Gastroesophageal sphincter (tissue), 4 donors: ENCODE results near the gene HACD4. TPM values are rescaled to one million over a fixed set of nuclear protein-coding genes. Genes with fewer than 3 reads are reported as not detected.
A peak's percentile ranks its signal among the peaks of the same experiment; 100 is the strongest.

Experiments
- ATAC-seq: fragments of 150-250 bp; one replicate; pipeline ENCODE4 v1.9.1; 2016; ENCODE audit warnings: mild to moderate bottlenecking, moderate library complexity
- H3K27ac ChIP-seq, 4 donors: fragments of 200-600 bp; sonication (generic) in 3 of 4; 1 replicate in 3 of 4; 2 replicates in 1 of 4; pipeline ENCODE4 v1.5.1; 2016 to 2019
- H3K27me3 ChIP-seq: fragments of 200-600 bp; sonication (generic); one replicate; pipeline ENCODE4 v1.5.1; 2019
- H3K36me3 ChIP-seq, 2 donors: fragments of 200-600 bp; sonication (generic); one replicate each; pipeline ENCODE4 v1.5.1; 2019; ENCODE audit warnings: control low read depth in 1 of 2
- H3K4me1 ChIP-seq, 3 donors: fragments of 200-600 bp; sonication (generic); 1 replicate in 2 of 3; 2 replicates in 1 of 3; pipeline ENCODE4 v1.5.1; 2016 to 2019; ENCODE audit warnings: control low read depth in 2 of 3
- H3K4me3 ChIP-seq, 2 donors: fragments of 200-600 bp; sonication (generic); one replicate each; pipeline ENCODE4 v1.5.1; 2019; ENCODE audit warnings: mild to moderate bottlenecking in 1 of 2, moderate library complexity in 1 of 2
- H3K9me3 ChIP-seq, 3 donors: fragments of 200-600 bp; sonication (generic); one replicate each; pipeline ENCODE4 v1.5.1; 2017 to 2019; ENCODE audit warnings: control low read depth in 2 of 3
- EP300 ChIP-seq: sonication (generic); formaldehyde crosslinking; IDR thresholded peaks from one replicate; pipeline ENCODE4 v1.6.1; 2017; ENCODE audit warnings: antibody characterized with exemption, mild to moderate bottlenecking
- POLR2A ChIP-seq, 2 donors: fragments of 450-650 bp; IDR thresholded peaks; one replicate each; pipeline ENCODE4 v1.6.1; 2017; ENCODE audit warnings: antibody characterized with exemption in 2 of 2, mild to moderate bottlenecking in 2 of 2, moderate library complexity in 1 of 2
- POLR2AphosphoS5 ChIP-seq: sonication (generic); formaldehyde crosslinking; IDR thresholded peaks from one replicate; pipeline ENCODE4 v1.6.1; 2017; ENCODE audit warnings: antibody characterized with exemption
- WGBS, 2 donors: methylation state at CpG; one replicate each; pipeline ENCODE4 v1.1.5; 2018; ENCODE audit warnings: low coverage in 1 of 2; 5-methylcytosine and 5-hydroxymethylcytosine counted together
- total RNA-seq, 4 donors: library from RNA; depleted of rRNA; stranded (reverse); fragments of >200 nt; gene quantifications; one replicate each; pipeline ENCODE4 v1.1.0, GENCODE V29; 2016
- TF ChIP-seq, protein P1 (sequence below), 4 experiments: fragments of 200-600 bp in 2 of 4; fragments of 450-650 bp in 2 of 4; sonication (generic) in 1 of 4; IDR thresholded peaks; one replicate each; pipeline ENCODE4 v1.5.1; 2017 to 2019; ENCODE audit warnings: antibody characterized with exemption in 4 of 4, mild to moderate bottlenecking in 2 of 4, moderate library complexity in 2 of 4

The HACD4 gene, protein sequence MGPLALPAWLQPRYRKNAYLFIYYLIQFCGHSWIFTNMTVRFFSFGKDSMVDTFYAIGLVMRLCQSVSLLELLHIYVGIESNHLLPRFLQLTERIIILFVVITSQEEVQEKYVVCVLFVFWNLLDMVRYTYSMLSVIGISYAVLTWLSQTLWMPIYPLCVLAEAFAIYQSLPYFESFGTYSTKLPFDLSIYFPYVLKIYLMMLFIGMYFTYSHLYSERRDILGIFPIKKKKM
- total RNA-seq: 10 to 100 TPM in 3 of 4 donors, 1 to 10 TPM in 1; 9.8 to 23.9 (median 16.9) TPM

DNA sequence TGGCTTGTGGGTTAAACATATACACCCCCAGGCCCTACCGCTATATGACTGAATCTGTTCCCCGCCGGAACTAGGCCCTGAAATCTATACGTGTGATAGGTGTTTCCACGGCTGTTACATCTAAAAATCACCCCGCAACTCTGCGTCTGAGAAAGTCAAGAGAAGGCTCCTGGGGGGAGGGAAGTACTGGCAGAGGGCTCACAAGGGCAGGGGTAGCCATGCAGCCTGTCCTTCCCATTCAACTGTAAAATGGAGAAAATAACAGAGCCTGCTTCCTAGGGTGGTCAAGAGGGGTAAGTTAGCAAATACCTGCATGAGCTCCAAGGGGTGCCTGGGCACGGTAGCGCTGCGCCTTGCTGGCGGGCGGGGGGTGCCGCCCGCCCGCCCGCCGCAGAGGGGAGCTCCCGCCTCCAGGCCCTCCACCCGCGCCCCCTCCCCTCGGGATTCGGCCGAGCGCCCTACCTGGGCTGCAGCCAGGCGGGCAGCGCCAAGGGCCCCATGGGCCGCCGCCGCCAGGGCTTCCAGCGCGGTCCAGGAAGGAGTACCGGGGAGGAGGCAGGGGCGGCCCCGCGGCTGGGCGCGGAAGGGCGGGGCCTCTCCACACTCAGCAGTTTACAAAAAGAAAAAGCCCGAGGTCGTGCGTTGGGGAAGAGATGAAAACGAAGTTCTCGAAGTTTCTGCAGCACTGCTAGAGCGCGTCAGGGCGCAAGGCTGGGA lies at the start of gene HACD4:
TSS of gene HACD4 (minus strand) at position 550 of the 717 bp plus-strand sequence. CDS start at position 500, 50 bp downstream.
- ATAC-seq: peak; percentile 94
- Histone ChIP-seq H3K36me3 (peaks cover 0 to 2% of the 10 kb centered on the region in 2 donors), H3K27me3 (no peaks in the 10 kb centered on the region), H3K27ac (peak within 1 kb of the TSS; percentile 85 to 90 (median 89)), H3K4me3 (peak within 1 kb of the TSS; percentile 72 to 88), H3K9me3 (no peaks in the 10 kb centered on the region), H3K4me1 (peaks cover 3 to 52% (median 5%) of the 10 kb centered on the region in 3 donors)
- 0 to 25% methylated on average over 4 to 7 of the region's 46 CpGs for WGBS, 2 donors
- TF ChIP-seq EP300 (no peak), POLR2AphosphoS5 (peak; percentile 51)
- TF ChIP-seq, protein P1, sequence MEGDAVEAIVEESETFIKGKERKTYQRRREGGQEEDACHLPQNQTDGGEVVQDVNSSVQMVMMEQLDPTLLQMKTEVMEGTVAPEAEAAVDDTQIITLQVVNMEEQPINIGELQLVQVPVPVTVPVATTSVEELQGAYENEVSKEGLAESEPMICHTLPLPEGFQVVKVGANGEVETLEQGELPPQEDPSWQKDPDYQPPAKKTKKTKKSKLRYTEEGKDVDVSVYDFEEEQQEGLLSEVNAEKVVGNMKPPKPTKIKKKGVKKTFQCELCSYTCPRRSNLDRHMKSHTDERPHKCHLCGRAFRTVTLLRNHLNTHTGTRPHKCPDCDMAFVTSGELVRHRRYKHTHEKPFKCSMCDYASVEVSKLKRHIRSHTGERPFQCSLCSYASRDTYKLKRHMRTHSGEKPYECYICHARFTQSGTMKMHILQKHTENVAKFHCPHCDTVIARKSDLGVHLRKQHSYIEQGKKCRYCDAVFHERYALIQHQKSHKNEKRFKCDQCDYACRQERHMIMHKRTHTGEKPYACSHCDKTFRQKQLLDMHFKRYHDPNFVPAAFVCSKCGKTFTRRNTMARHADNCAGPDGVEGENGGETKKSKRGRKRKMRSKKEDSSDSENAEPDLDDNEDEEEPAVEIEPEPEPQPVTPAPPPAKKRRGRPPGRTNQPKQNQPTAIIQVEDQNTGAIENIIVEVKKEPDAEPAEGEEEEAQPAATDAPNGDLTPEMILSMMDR (IDR thresholded peaks at IDR 0.05): peak in 3 of 4 experiments; percentile 8 to 35 (median 27)

DNA sequence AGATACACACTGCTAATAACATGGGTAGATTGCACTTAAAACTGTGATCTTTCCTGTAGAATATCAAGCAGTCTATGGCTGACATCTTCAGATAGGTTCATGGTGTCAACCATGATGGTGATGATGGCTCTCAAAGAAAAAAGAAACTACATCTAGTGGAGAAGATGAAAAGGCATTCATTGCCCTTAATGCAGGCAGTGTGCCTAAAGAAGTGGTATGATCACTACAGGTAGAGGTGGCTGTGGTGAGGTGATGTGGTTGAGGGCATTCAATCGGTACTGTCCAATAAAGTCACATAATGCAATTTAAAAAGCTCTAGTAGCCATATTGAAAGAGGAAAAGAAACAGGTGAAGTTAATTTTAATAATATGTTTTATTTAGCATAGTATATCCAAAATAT lies 49.4 kb upstream of the HACD4 start:
- Histone ChIP-seq H3K27me3 (no peaks in the 10 kb centered on the region), H3K4me1 (no peaks in the 10 kb centered on the region), H3K9me3 (no peaks in the 10 kb centered on the region), H3K4me3 (no peak overlapping the region), H3K36me3 (no peaks in the 10 kb centered on the region), H3K27ac (no peak overlapping the region)
- WGBS, 2 donors: 77 to 89% methylated on average over 1 of the region's 1 CpG
- no peak for ATAC-seq
- TF ChIP-seq POLR2AphosphoS5 (no peak), EP300 (no peak), POLR2A (IDR thresholded peaks at IDR 0.05) (no peak)
- TF ChIP-seq, protein P1 (IDR thresholded peaks at IDR 0.05): no peak

DNA sequence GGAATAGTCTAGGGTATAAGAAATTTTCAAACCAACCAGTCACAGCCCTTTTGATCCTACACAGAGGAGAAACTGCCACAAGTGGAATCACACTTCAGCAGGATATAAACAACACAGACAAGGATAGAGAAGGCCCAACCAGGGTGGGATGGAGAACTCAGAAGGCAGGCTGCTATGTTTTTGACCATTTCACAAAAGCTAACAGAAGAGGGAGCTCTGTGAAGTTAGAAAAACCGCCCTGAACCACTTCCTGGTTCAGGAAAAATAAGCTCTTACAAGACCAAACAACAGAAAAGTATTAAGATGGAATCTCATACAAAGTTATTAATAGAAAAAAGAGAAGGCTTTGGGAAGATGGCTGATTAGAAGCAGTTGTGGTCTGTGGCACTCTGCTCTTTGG lies 47.3 kb upstream of the HACD4 start:
- Histone ChIP-seq H3K9me3 (no peaks in the 10 kb centered on the region), H3K27me3 (no peaks in the 10 kb centered on the region), H3K27ac (no peak overlapping the region), H3K36me3 (no peaks in the 10 kb centered on the region), H3K4me1 (no peaks in the 10 kb centered on the region), H3K4me3 (no peak overlapping the region)
- 86 to 100% methylated on average over 1 of the region's 1 CpG for WGBS, 2 donors
- TF ChIP-seq POLR2AphosphoS5: no peak
- no peak for TF ChIP-seq POLR2A (IDR thresholded peaks at IDR 0.05)
- TF ChIP-seq, protein P1 (IDR thresholded peaks at IDR 0.05): no peak
- no peak for TF ChIP-seq EP300
- no peak for ATAC-seq

DNA sequence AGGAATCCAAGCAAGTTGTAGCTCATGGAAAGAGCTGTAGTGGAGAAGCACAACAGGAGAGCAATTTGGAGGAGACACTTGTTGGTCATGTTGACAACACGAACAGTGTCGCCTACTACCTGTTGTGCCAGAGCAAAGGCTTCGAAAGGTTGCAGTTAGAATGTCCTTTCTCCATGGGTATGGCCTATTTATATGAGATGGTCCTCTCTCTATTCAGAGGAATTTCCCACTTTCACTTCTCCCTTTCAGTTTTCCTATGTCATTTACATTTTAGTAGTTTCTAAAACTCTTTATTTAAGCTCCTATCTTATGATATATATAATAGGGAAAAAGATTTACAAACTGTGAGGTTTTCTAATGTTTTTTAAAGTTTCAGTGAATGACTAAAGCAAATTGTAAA lies 46.3 kb upstream of the HACD4 start, which contains the start of gene IFNB1:
TSS of gene IFNB1 (minus strand) at position 162 of the 400 bp plus-strand sequence. CDS start at position 89, 73 bp downstream.
- Histone ChIP-seq H3K4me3 (no peak within 1 kb of the TSS), H3K36me3 (no peaks in the 10 kb centered on the region), H3K4me1 (no peaks in the 10 kb centered on the region), H3K9me3 (no peaks in the 10 kb centered on the region), H3K27ac (no peak within 1 kb of the TSS), H3K27me3 (no peaks in the 10 kb centered on the region)
- ATAC-seq: no peak
- TF ChIP-seq POLR2A (IDR thresholded peaks at IDR 0.05) (no peak), EP300 (no peak), POLR2AphosphoS5 (no peak)
- TF ChIP-seq, protein P1 (IDR thresholded peaks at IDR 0.05): no peak
- WGBS, 2 donors: 76 to 83% methylated on average over 3 of the region's 3 CpGs
